ENCODE measurements around the gene SPEN.

DNA sequence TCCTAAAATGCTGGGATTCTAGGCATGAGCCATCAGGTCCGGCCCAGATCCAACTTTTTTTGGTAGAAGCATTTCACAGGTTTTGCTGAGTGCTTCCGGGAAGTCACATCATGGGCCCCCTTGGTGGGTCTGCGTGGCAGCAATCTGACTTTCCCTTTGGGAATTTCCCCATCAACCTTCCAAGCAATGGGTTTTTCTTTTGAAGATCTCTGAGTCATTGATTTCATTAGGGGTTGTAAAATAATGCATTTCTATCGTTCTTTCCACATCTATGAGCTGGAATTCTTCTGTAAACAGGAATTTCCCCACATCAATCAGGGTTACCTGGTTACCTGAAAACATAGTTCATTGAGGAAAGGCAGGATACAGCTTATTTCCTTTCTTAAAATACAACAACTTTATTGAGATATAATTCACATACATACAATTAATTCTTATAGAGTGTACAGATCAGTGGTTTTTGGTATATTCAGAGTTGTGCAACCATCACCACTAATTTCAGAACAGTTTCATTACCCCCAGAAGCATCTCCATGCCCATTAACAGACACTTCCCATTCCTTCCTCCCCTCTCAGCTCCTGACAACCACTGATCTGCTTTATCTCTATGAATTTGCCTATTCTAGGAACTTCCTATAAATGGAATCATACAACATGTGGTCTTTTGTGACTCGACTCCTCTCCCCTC, 138.2 kb downstream of the SPEN start:
- TF ChIP-seq, protein P1, sequence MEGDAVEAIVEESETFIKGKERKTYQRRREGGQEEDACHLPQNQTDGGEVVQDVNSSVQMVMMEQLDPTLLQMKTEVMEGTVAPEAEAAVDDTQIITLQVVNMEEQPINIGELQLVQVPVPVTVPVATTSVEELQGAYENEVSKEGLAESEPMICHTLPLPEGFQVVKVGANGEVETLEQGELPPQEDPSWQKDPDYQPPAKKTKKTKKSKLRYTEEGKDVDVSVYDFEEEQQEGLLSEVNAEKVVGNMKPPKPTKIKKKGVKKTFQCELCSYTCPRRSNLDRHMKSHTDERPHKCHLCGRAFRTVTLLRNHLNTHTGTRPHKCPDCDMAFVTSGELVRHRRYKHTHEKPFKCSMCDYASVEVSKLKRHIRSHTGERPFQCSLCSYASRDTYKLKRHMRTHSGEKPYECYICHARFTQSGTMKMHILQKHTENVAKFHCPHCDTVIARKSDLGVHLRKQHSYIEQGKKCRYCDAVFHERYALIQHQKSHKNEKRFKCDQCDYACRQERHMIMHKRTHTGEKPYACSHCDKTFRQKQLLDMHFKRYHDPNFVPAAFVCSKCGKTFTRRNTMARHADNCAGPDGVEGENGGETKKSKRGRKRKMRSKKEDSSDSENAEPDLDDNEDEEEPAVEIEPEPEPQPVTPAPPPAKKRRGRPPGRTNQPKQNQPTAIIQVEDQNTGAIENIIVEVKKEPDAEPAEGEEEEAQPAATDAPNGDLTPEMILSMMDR (IDR thresholded peaks at IDR 0.05; ENCODE audit: low read length), result no peak
- no peak for TF ChIP-seq EZH2 (IDR thresholded peaks at IDR 0.05; ENCODE audit: borderline replicate concordance, low read length)
